WTC11 (cell line): ENCODE measurements around the gene THBD. TPM values are rescaled to one million over a fixed set of nuclear protein-coding genes. Genes with fewer than 3 reads are reported as not detected.
A peak's percentile ranks its signal among the peaks of the same experiment; 100 is the strongest.

Experiments used
- ATAC-seq: fragments of 200-7000 bp; cut with Tn5 transposase; 2 replicates; pipeline ENCODE4 v1.10.0; 2021; ENCODE audit warnings: mild to moderate bottlenecking, moderate library complexity
- CTCF ChIA-PET: fragments of 300-600 bp; sonication (Branson Sonifier 250); formaldehyde crosslinking; loops from one replicate; lab custom pipeline; 2021; ENCODE audit warnings: antibody characterized with exemption; lab: Charles Lee
- POLR2A ChIA-PET: fragments of 350-600 bp; sonication (Branson Sonifier 250); formaldehyde crosslinking; loops from one replicate; lab custom pipeline; 2021; ENCODE audit warnings: antibody characterized with exemption; lab: Charles Lee
- DNase-seq: peaks from one replicate; pipeline ENCODE4 v3.0.0; 2021; ENCODE audit warnings: low spot score
- H3K27ac Mint-ChIP-seq: 2 replicates; pipeline ENCODE4 v1.8.0; 2021; ENCODE audit warnings: mixed read lengths
- H3K27me3 Mint-ChIP-seq: 2 replicates; pipeline ENCODE4 v1.8.0; 2021; ENCODE audit warnings: low read depth, mild to moderate bottlenecking, moderate library complexity, mixed read lengths
- H3K36me3 Mint-ChIP-seq: 2 replicates; pipeline ENCODE4 v1.8.0; 2021; ENCODE audit warnings: mixed read lengths
- H3K4me1 Mint-ChIP-seq: 2 replicates; pipeline ENCODE4 v1.8.0; 2022; ENCODE audit warnings: mixed read lengths
- H3K4me3 Mint-ChIP-seq: 2 replicates; pipeline ENCODE4 v1.8.0; 2021; ENCODE audit warnings: mild to moderate bottlenecking, moderate library complexity, mixed read lengths
- H3K9me3 Mint-ChIP-seq: 2 replicates; pipeline ENCODE4 v1.8.0; 2021; ENCODE audit warnings: mixed read lengths
- ATF1 ChIP-seq: sonication (generic); formaldehyde crosslinking; IDR thresholded peaks from 2 replicates; pipeline ENCODE4 v1.8.1; 2023; ENCODE audit warnings: mild to moderate bottlenecking, moderate library complexity, missing genetic modification reagents
- CDX4 ChIP-seq: fragments of 250-450 bp; sonication (Bioruptor Pico); IDR thresholded peaks from 2 replicates; pipeline ENCODE4 v1.9.0; 2021; ENCODE audit warnings: moderate library complexity, mild to moderate bottlenecking, inconsistent platforms, borderline replicate concordance
- ELF4 ChIP-seq: sonication (generic); formaldehyde crosslinking; IDR thresholded peaks from 2 replicates; pipeline ENCODE4 v1.8.1; 2022; ENCODE audit warnings: low read depth, mild to moderate bottlenecking, moderate library complexity, missing genetic modification reagents
- FOXP1 ChIP-seq: sonication (generic); formaldehyde crosslinking; IDR thresholded peaks from 2 replicates; pipeline ENCODE4 v1.8.0; 2022; ENCODE audit warnings: missing genetic modification reagents, mild to moderate bottlenecking, moderate library complexity, borderline replicate concordance
- GABPB1 ChIP-seq: sonication (generic); formaldehyde crosslinking; IDR thresholded peaks from 2 replicates; pipeline ENCODE4 v1.8.1; 2023; ENCODE audit warnings: mild to moderate bottlenecking, missing genetic modification reagents
- GRHL2 ChIP-seq: fragments of 250-450 bp; sonication (Bioruptor Pico); IDR thresholded peaks from 2 replicates; pipeline ENCODE4 v1.8.0; 2022; ENCODE audit warnings: mild to moderate bottlenecking, moderate library complexity; ENCODE audit not compliant: insufficient replicate concordance, severe bottlenecking
- GTF2I ChIP-seq: fragments of 250-450 bp; sonication (Bioruptor Pico); conservative IDR thresholded peaks from 2 replicates; pipeline ENCODE4 v1.4.0; 2021; ENCODE audit warnings: mild to moderate bottlenecking
- IRF2 ChIP-seq: sonication (generic); formaldehyde crosslinking; IDR thresholded peaks from 2 replicates; pipeline ENCODE4 v1.8.0; 2022; ENCODE audit warnings: low read depth, missing genetic modification reagents, borderline replicate concordance
- MAX ChIP-seq: sonication (generic); formaldehyde crosslinking; IDR thresholded peaks from 2 replicates; pipeline ENCODE4 v1.8.0; 2022; ENCODE audit warnings: mild to moderate bottlenecking, missing genetic modification reagents
- MXD4 ChIP-seq: fragments of 250-450 bp; sonication (Bioruptor Pico); IDR thresholded peaks from 2 replicates; pipeline ENCODE4 v1.8.0; 2021; ENCODE audit warnings: mild to moderate bottlenecking, moderate library complexity, borderline replicate concordance
- NR1H2 ChIP-seq: sonication (generic); formaldehyde crosslinking; IDR thresholded peaks from 2 replicates; pipeline ENCODE4 v1.9.0; 2021; ENCODE audit warnings: mild to moderate bottlenecking, moderate library complexity, missing genetic modification reagents
- NR2C2 ChIP-seq: sonication (generic); formaldehyde crosslinking; IDR thresholded peaks from 2 replicates; pipeline ENCODE4 v1.8.0; 2022; ENCODE audit warnings: mild to moderate bottlenecking, missing genetic modification reagents
- RELA ChIP-seq: sonication (generic); formaldehyde crosslinking; IDR thresholded peaks from 2 replicates; pipeline ENCODE4 v1.8.1; 2022; ENCODE audit warnings: missing genetic modification reagents, mild to moderate bottlenecking, borderline replicate concordance
- RORB ChIP-seq: fragments of 250-450 bp; sonication (Bioruptor Pico); IDR thresholded peaks from 2 replicates; pipeline ENCODE4 v1.9.0; 2021; ENCODE audit warnings: mild to moderate bottlenecking
- SMAD3 ChIP-seq: sonication (generic); formaldehyde crosslinking; IDR thresholded peaks from 2 replicates; pipeline ENCODE4 v1.8.0; 2022; ENCODE audit warnings: missing genetic modification reagents, mild to moderate bottlenecking, borderline replicate concordance
- SOX15 ChIP-seq: fragments of 250-450 bp; sonication (Bioruptor Pico); IDR thresholded peaks from 2 replicates; pipeline ENCODE4 v1.9.0; 2021; ENCODE audit warnings: mild to moderate bottlenecking
- TEAD4 ChIP-seq: sonication (generic); formaldehyde crosslinking; IDR thresholded peaks from 2 replicates; pipeline ENCODE4 v1.8.0; 2022; ENCODE audit warnings: mild to moderate bottlenecking, missing genetic modification reagents
- ZNF138 ChIP-seq: sonication (generic); formaldehyde crosslinking; conservative IDR thresholded peaks from 2 replicates; pipeline ENCODE4 v1.8.1; 2022; ENCODE audit warnings: mild to moderate bottlenecking, moderate library complexity, missing genetic modification reagents
- ZNF219 ChIP-seq: sonication (generic); formaldehyde crosslinking; IDR thresholded peaks from 2 replicates; pipeline ENCODE4 v1.8.0; 2023; ENCODE audit warnings: missing genetic modification reagents, mild to moderate bottlenecking, borderline replicate concordance
- ZNF232 ChIP-seq: sonication (generic); formaldehyde crosslinking; IDR thresholded peaks from 2 replicates; pipeline ENCODE4 v1.8.0; 2022; ENCODE audit warnings: mild to moderate bottlenecking, missing genetic modification reagents
- ZNF317 ChIP-seq: sonication (generic); formaldehyde crosslinking; IDR thresholded peaks from 2 replicates; pipeline ENCODE4 v1.8.1; 2023; ENCODE audit warnings: low read depth, mild to moderate bottlenecking, moderate library complexity, missing genetic modification reagents, borderline replicate concordance
- ZNF423 ChIP-seq: fragments of 250-450 bp; sonication (Bioruptor Pico); IDR thresholded peaks from 2 replicates; pipeline ENCODE4 v2.1.2; 2022; ENCODE audit warnings: mild to moderate bottlenecking, moderate library complexity
- total RNA-seq: library from RNA; stranded (reverse); gene quantifications from 3 replicates; pipeline ENCODE4 v1.2.3, GENCODE V29; 2021
- TF ChIP-seq, protein P1 (sequence below): sonication (generic); formaldehyde crosslinking; conservative IDR thresholded peaks from 2 replicates; pipeline ENCODE4 v1.8.1; 2023; ENCODE audit warnings: mild to moderate bottlenecking, low read depth, missing genetic modification reagents, moderate library complexity
- TF ChIP-seq, protein P2 (sequence below): sonication (generic); formaldehyde crosslinking; IDR thresholded peaks from 2 replicates; pipeline ENCODE4 v1.8.1; 2023; ENCODE audit warnings: mild to moderate bottlenecking, moderate library complexity, missing genetic modification reagents
- TF ChIP-seq, protein P3 (sequence below): fragments of 250-450 bp; sonication (Bioruptor Pico); IDR thresholded peaks from 2 replicates; pipeline ENCODE4 v2.1.2; 2022; ENCODE audit warnings: mild to moderate bottlenecking, moderate library complexity
- TF ChIP-seq, protein P4 (sequence below): sonication (generic); formaldehyde crosslinking; IDR thresholded peaks from 2 replicates; pipeline ENCODE4 v1.8.0; 2022; ENCODE audit warnings: mild to moderate bottlenecking, missing genetic modification reagents

The THBD gene
- total RNA-seq, 1 experiment from 2014 or later: 1.0 TPM

- TF ChIP-seq MAX (CRISPR knock-in tag) (peak; percentile 96), ELF4 (CRISPR knock-in tag) (no peak), GRHL2 (CRISPR knock-in tag) (no peak), ZNF317 (no peak), FOXP1 (CRISPR knock-in tag) (peak; percentile 79; the same call in 1 of the 2 replicates), GABPB1 (CRISPR knock-in tag) (no peak), ZNF423 (CRISPR knock-in tag) (no peak), ZNF232 (CRISPR knock-in tag) (no peak), NR1H2 (CRISPR knock-in tag) (no peak), RORB (CRISPR knock-in tag) (no peak), ZNF138 (CRISPR knock-in tag) (peak; percentile 89), IRF2 (no peak), SOX15 (CRISPR knock-in tag) (no peak), ZNF219 (peak; percentile 57), CDX4 (CRISPR knock-in tag) (no peak), TEAD4 (CRISPR knock-in tag) (no peak; the same call in 1 of the 2 replicates)
- TF ChIP-seq, protein P1, sequence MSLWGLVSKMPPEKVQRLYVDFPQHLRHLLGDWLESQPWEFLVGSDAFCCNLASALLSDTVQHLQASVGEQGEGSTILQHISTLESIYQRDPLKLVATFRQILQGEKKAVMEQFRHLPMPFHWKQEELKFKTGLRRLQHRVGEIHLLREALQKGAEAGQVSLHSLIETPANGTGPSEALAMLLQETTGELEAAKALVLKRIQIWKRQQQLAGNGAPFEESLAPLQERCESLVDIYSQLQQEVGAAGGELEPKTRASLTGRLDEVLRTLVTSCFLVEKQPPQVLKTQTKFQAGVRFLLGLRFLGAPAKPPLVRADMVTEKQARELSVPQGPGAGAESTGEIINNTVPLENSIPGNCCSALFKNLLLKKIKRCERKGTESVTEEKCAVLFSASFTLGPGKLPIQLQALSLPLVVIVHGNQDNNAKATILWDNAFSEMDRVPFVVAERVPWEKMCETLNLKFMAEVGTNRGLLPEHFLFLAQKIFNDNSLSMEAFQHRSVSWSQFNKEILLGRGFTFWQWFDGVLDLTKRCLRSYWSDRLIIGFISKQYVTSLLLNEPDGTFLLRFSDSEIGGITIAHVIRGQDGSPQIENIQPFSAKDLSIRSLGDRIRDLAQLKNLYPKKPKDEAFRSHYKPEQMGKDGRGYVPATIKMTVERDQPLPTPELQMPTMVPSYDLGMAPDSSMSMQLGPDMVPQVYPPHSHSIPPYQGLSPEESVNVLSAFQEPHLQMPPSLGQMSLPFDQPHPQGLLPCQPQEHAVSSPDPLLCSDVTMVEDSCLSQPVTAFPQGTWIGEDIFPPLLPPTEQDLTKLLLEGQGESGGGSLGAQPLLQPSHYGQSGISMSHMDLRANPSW (CRISPR knock-in tag): peak; percentile 77; the same call in 1 of the 2 replicates
- TF ChIP-seq, protein P2, sequence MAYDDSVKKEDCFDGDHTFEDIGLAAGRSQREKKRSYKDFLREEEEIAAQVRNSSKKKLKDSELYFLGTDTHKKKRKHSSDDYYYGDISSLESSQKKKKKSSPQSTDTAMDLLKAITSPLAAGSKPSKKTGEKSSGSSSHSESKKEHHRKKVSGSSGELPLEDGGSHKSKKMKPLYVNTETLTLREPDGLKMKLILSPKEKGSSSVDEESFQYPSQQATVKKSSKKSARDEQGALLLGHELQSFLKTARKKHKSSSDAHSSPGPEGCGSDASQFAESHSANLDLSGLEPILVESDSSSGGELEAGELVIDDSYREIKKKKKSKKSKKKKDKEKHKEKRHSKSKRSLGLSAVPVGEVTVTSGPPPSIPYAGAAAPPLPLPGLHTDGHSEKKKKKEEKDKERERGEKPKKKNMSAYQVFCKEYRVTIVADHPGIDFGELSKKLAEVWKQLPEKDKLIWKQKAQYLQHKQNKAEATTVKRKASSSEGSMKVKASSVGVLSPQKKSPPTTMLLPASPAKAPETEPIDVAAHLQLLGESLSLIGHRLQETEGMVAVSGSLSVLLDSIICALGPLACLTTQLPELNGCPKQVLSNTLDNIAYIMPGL (CRISPR knock-in tag): peak; percentile 32; the same call in 1 of the 2 replicates
- TF ChIP-seq, protein P3, sequence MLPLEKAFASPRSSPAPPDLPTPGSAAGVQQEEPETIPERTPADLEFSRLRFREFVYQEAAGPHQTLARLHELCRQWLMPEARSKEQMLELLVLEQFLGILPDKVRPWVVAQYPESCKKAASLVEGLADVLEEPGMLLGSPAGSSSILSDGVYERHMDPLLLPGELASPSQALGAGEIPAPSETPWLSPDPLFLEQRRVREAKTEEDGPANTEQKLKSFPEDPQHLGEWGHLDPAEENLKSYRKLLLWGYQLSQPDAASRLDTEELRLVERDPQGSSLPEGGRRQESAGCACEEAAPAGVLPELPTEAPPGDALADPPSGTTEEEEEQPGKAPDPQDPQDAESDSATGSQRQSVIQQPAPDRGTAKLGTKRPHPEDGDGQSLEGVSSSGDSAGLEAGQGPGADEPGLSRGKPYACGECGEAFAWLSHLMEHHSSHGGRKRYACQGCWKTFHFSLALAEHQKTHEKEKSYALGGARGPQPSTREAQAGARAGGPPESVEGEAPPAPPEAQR (CRISPR knock-in tag): no peak
Measured at GRCh38 chr20:23048283-23049200, 930 bp downstream of the THBD start (continued).

GRCh38 chr20:23047738-23048214, 1.7 kb downstream of the THBD start:
- ATAC-seq (no peak), DNase-seq (peak; percentile 32)
- ChIA-PET POLR2A (no interaction called here), CTCF (interaction anchor here (1.5 to 6.0 kb wide), 4 partner anchors 13 to 356 kb away, joined by 3 to 41 read pairs (median 16); partner anchors contain the start of gene SSTR4)
- H3K9me3 Mint-ChIP-seq: no peaks in the 10 kb centered on the region
- H3K27me3 Mint-ChIP-seq: peaks cover 92% of the 10 kb centered on the region
- H3K36me3 Mint-ChIP-seq: no peaks in the 10 kb centered on the region
- peaks cover 44% of the 10 kb centered on the region for H3K4me1 Mint-ChIP-seq
- H3K27ac Mint-ChIP-seq: no peak overlapping the region
- peak overlapping the region; percentile 47 for H3K4me3 Mint-ChIP-seq
- no peak for TF ChIP-seq ATF1 (CRISPR knock-in tag)
- TF ChIP-seq MXD4 (CRISPR knock-in tag): no peak
- TF ChIP-seq RELA (CRISPR knock-in tag): no peak
- no peak for TF ChIP-seq SMAD3 (CRISPR knock-in tag)
- no peak for TF ChIP-seq ZNF232 (CRISPR knock-in tag)
- no peak for TF ChIP-seq GTF2I (CRISPR knock-in tag)
- TF ChIP-seq NR2C2: no peak
- TF ChIP-seq, protein P4, sequence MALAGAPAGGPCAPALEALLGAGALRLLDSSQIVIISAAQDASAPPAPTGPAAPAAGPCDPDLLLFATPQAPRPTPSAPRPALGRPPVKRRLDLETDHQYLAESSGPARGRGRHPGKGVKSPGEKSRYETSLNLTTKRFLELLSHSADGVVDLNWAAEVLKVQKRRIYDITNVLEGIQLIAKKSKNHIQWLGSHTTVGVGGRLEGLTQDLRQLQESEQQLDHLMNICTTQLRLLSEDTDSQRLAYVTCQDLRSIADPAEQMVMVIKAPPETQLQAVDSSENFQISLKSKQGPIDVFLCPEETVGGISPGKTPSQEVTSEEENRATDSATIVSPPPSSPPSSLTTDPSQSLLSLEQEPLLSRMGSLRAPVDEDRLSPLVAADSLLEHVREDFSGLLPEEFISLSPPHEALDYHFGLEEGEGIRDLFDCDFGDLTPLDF (CRISPR knock-in tag): no peak
